Erythroblast (primary cell): Measurements from ENCODE around the gene MEIS1.

ENCODE experiments used
- GATA1 ChIP-seq: IDR thresholded peaks from 2 replicates; pipeline ENCODE4 v1.6.1; 2011; ENCODE audit warnings: low read depth, mild to moderate bottlenecking, control low read depth, low read length, moderate library complexity
- POLR2A ChIP-seq: IDR thresholded peaks from 2 replicates; pipeline ENCODE4 v1.6.1; 2011; ENCODE audit warnings: mild to moderate bottlenecking, low read length

DNA sequence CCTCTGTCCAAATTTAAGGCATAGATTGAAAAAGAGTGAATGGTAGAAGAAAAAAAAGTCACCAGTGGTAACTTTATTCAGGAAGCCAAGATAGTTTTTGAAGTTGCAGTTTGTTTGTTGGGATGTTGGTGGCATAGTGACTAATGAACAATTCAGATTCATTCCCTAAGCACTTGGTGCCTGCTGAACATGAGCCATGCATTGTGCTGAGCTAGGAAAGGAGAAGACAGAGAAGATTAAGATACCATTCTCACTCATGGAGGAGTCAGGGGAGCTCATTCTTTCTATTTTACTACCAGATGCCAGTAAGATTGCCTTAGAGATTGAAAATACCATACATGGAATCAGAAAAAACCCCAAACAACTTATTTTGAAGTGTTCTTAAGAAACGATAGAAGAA lies 25.1 kb downstream of the MEIS1 start:
- no peak for TF ChIP-seq POLR2A
- TF ChIP-seq GATA1, result no peak
